K562 (cell line): ENCODE data around the gene VPS13C. TPM values are rescaled to one million over a fixed set of nuclear protein-coding genes. Genes with fewer than 3 reads are reported as not detected.

Experiments
- CBFA2T2 ChIP-seq: fragments of 450-650 bp; conservative IDR thresholded peaks from 2 replicates; pipeline ENCODE4 v1.6.1; 2017; ENCODE audit warnings: mild to moderate bottlenecking
- CBFB ChIP-seq: sonication (generic); formaldehyde crosslinking; IDR thresholded peaks from 2 replicates; pipeline ENCODE4 v1.4.0; 2020; ENCODE audit warnings: mild to moderate bottlenecking, missing genetic modification reagents
- HDAC1 ChIP-seq, 2 experiments: fragments of 450-650 bp; IDR thresholded peaks; 2 replicates each; pipeline ENCODE4 v1.6.1; 2016 to 2017; ENCODE audit warnings: inconsistent platforms in 1 of 2, mild to moderate bottlenecking in 1 of 2, moderate library complexity in 1 of 2
- KLF6 ChIP-seq: fragments of 250-450 bp; sonication (Bioruptor Pico); IDR thresholded peaks from 2 replicates; pipeline ENCODE4 v1.4.0; 2020; ENCODE audit warnings: mild to moderate bottlenecking, moderate library complexity, borderline replicate concordance
- PHB2 ChIP-seq: fragments of 450-650 bp; IDR thresholded peaks from 2 replicates; pipeline ENCODE4 v1.6.1; 2017; ENCODE audit warnings: low read depth
- SOX6 ChIP-seq: fragments of 450-650 bp; IDR thresholded peaks from 2 replicates; pipeline ENCODE4 v1.6.1; 2014; ENCODE audit warnings: mild to moderate bottlenecking
- SRSF7 ChIP-seq: fragments of 200-400 bp; formaldehyde crosslinking; optimal IDR thresholded peaks from 2 replicates; pipeline ENCODE3; 2017; ENCODE audit warnings: mild to moderate bottlenecking, low read depth, low read length
- TARDBP ChIP-seq: fragments of 450-650 bp; IDR thresholded peaks from 2 replicates; pipeline ENCODE4 v1.6.1; 2016
- TRIM24 ChIP-seq, 2 experiments: fragments of 450-650 bp; IDR thresholded peaks; 2 replicates each; pipeline ENCODE4 v1.6.1; 2016
- ZNF175 ChIP-seq: fragments of 200-800 bp; sonication (Bioruptor generic); IDR thresholded peaks from 2 replicates; pipeline ENCODE4 v1.6.1; 2016; ENCODE audit warnings: low read depth, mild to moderate bottlenecking, missing genetic modification characterization, missing compliant biosample characterization
- ZNF280B ChIP-seq: fragments of 250-450 bp; sonication (Bioruptor Pico); IDR thresholded peaks from 2 replicates; pipeline ENCODE4 v1.5.1; 2021; ENCODE audit warnings: mild to moderate bottlenecking
- ZNF311 ChIP-seq: fragments of 250-450 bp; sonication (Bioruptor Pico); IDR thresholded peaks from 2 replicates; pipeline ENCODE4 v1.4.0; 2020; ENCODE audit warnings: mild to moderate bottlenecking, moderate library complexity
- ZNF347 ChIP-seq: fragments of 450-650 bp; formaldehyde crosslinking; IDR thresholded peaks from 2 replicates; pipeline ENCODE4 v1.4.0; 2020; ENCODE audit warnings: low read depth, mild to moderate bottlenecking, moderate library complexity
- ZNF41 ChIP-seq: fragments of 250-450 bp; sonication (Bioruptor Pico); conservative IDR thresholded peaks from 2 replicates; pipeline ENCODE4 v1.4.0; 2020; ENCODE audit warnings: mild to moderate bottlenecking
- ZNF449 ChIP-seq: fragments of 250-450 bp; sonication (Bioruptor Pico); IDR thresholded peaks from 2 replicates; pipeline ENCODE4 v1.8.0; 2022; ENCODE audit warnings: moderate library complexity, mild to moderate bottlenecking, inconsistent platforms
- ZNF766 ChIP-seq: fragments of 200-800 bp; sonication (Bioruptor generic); conservative IDR thresholded peaks from 2 replicates; pipeline ENCODE4 v1.6.1; 2016; ENCODE audit warnings: missing genetic modification characterization, missing compliant biosample characterization
- polyA plus RNA-seq, 8 experiments: library from polyadenylated mRNA; depleted of rRNA in 4 of 8; stranded (reverse) in 5 of 8; unstranded in 3 of 8; fragments of >200 nt; fragmentation: Nextera tagmentation in 2 of 8; fragmentation: Illumina TruSeq in 1 of 8; extraction: Ambion mirVana in 2 of 8; extraction: Trizol in 1 of 8; gene quantifications; 2 replicates each; pipeline versions ENCODE4 v1.2.1 to v1.2.3, GENCODE V29; 2011 to 2014; ENCODE audit warnings: inconsistent platforms in 1 of 8, missing spikeins in 1 of 8
- total RNA-seq, 7 experiments: library from RNA; depleted of rRNA in 6 of 7; stranded (reverse); fragments of >200 nt in 6 of 7; fragmentation: Illumina TruSeq in 2 of 7; extraction: Trizol in 2 of 7; gene quantifications; 2 replicates each; pipeline versions ENCODE4 v1.2.1 to v1.2.3, GENCODE V29; 2011 to 2021; ENCODE audit warnings: low replicate concordance in 1 of 7
- TF ChIP-seq, protein P1 (sequence below): fragments of 200-800 bp; sonication (Bioruptor generic); IDR thresholded peaks from 2 replicates; pipeline ENCODE4 v1.6.1; 2016; ENCODE audit warnings: missing genetic modification characterization, missing compliant biosample characterization
- TF ChIP-seq, protein P2 (sequence below): fragments of 200-800 bp; sonication (Bioruptor generic); IDR thresholded peaks from 2 replicates; pipeline ENCODE4 v1.6.1; 2017; ENCODE audit warnings: missing genetic modification characterization, missing compliant biosample characterization

Gene VPS13C
- total and polyA plus RNA-seq, 9 of the 15 experiments (the other 6 are each of a cell fraction or from before 2014, with no cell fraction given) = 5.2 to 32.3 (median 15.7) TPM

DNA sequence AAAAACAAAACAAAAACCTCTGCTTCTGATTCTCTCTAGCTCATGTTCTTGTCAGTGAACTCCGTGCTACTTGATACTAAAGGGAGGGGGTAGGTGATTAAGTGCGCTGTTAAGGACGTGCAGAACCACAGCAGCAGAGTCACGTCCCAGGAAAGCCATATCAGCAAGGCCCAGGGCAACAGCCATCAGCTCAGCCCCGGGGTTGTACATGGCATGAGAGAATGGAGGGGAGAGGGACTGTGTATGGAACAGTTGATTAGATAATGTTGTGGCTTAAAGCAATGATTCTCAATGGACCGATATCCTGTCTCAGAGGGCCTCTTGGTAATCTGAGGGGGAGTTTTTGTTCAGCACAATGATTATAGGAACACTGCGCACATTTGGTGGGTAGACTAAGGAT is 34.1 kb upstream of the VPS13C start (continued):
- TF ChIP-seq, protein P1, sequence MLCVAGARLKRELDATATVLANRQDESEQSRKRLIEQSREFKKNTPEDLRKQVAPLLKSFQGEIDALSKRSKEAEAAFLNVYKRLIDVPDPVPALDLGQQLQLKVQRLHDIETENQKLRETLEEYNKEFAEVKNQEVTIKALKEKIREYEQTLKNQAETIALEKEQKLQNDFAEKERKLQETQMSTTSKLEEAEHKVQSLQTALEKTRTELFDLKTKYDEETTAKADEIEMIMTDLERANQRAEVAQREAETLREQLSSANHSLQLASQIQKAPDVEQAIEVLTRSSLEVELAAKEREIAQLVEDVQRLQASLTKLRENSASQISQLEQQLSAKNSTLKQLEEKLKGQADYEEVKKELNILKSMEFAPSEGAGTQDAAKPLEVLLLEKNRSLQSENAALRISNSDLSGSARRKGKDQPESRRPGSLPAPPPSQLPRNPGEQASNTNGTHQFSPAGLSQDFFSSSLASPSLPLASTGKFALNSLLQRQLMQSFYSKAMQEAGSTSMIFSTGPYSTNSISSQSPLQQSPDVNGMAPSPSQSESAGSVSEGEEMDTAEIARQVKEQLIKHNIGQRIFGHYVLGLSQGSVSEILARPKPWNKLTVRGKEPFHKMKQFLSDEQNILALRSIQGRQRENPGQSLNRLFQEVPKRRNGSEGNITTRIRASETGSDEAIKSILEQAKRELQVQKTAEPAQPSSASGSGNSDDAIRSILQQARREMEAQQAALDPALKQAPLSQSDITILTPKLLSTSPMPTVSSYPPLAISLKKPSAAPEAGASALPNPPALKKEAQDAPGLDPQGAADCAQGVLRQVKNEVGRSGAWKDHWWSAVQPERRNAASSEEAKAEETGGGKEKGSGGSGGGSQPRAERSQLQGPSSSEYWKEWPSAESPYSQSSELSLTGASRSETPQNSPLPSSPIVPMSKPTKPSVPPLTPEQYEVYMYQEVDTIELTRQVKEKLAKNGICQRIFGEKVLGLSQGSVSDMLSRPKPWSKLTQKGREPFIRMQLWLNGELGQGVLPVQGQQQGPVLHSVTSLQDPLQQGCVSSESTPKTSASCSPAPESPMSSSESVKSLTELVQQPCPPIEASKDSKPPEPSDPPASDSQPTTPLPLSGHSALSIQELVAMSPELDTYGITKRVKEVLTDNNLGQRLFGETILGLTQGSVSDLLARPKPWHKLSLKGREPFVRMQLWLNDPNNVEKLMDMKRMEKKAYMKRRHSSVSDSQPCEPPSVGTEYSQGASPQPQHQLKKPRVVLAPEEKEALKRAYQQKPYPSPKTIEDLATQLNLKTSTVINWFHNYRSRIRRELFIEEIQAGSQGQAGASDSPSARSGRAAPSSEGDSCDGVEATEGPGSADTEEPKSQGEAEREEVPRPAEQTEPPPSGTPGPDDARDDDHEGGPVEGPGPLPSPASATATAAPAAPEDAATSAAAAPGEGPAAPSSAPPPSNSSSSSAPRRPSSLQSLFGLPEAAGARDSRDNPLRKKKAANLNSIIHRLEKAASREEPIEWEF (CRISPR knock-in tag) = peak; percentile 60; the same call in 1 of the 2 replicates
- TF ChIP-seq CBFB (CRISPR knock-in tag) (no peak), CBFA2T2 (peak; percentile 95), ZNF347 (CRISPR knock-in tag) (no peak), KLF6 (CRISPR knock-in tag) (no peak), ZNF280B (CRISPR knock-in tag) (no peak), ZNF311 (CRISPR knock-in tag) (peak; percentile 72; the same call in 1 of the 2 replicates), ZNF41 (CRISPR knock-in tag) (peak; percentile 67; the same call in 1 of the 2 replicates), TRIM24 (IDR thresholded peaks at IDR 0.05) (peak; percentile 75 to 89), PHB2 (peak; percentile 74; the same call in 1 of the 2 replicates), SOX6 (peak; percentile 95), ZNF449 (CRISPR knock-in tag) (0 out of 2 replicates have a peak, but pooled peaks have one; percentile 15), SRSF7 (no peak), ZNF766 (CRISPR knock-in tag) (peak; percentile 84), ZNF175 (CRISPR knock-in tag) (peak; percentile 69; the same call in 1 of the 2 replicates), TARDBP (no peak), HDAC1 (IDR thresholded peaks at IDR 0.05) (peak in 1 of 2 experiments; percentile 97; a peak in 2 of 4 replicates)
- TF ChIP-seq, protein P2, sequence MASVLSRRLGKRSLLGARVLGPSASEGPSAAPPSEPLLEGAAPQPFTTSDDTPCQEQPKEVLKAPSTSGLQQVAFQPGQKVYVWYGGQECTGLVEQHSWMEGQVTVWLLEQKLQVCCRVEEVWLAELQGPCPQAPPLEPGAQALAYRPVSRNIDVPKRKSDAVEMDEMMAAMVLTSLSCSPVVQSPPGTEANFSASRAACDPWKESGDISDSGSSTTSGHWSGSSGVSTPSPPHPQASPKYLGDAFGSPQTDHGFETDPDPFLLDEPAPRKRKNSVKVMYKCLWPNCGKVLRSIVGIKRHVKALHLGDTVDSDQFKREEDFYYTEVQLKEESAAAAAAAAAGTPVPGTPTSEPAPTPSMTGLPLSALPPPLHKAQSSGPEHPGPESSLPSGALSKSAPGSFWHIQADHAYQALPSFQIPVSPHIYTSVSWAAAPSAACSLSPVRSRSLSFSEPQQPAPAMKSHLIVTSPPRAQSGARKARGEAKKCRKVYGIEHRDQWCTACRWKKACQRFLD (CRISPR knock-in tag) = peak; percentile 90
